GM19468 (cell line): ENCODE data around the gene SH2D3A.

ENCODE experiments used
- ATAC-seq: cut with Tn5 transposase; IDR thresholded peaks from one replicate; pipeline ENCODE4 v1.9.1; 2021; ENCODE audit warnings: mild to moderate bottlenecking, moderate library complexity, moderate number of reproducible peaks; ENCODE audit not compliant: unreplicated experiment; ENCODE audit errors: extremely low read depth

Gene SH2D3A

GRCh38 chr19:6724631-6725492 lies 42.4 kb downstream of the SH2D3A start:
- ATAC-seq, result no peak

- ATAC-seq, result no peak
These were observed 43.5 kb downstream of the SH2D3A start for GRCh38 chr19:6723738-6724137.

- no peak for ATAC-seq
These were observed 44.1 kb downstream of the SH2D3A start for GRCh38 chr19:6723108-6723618.

- ATAC-seq, result no peak
These were observed 45.5 kb downstream of the SH2D3A start for GRCh38 chr19:6721773-6722172.

- ATAC-seq, result no peak
These were observed 46.1 kb downstream of the SH2D3A start for GRCh38 chr19:6721138-6721474.

- no peak for ATAC-seq
These were observed 46.7 kb downstream of the SH2D3A start, which contains the start of gene C3 for GRCh38 chr19:6720369-6721137. TSS of gene C3 (minus strand) at chr19:6720650. CDS start at chr19:6720589, 61 bp downstream.

- no peak for ATAC-seq
These were observed 47.3 kb downstream of the SH2D3A start for GRCh38 chr19:6719992-6720368.

GRCh38 chr19:6719540-6719861 lies 47.7 kb downstream of the SH2D3A start:
- no peak for ATAC-seq

GRCh38 chr19:6718741-6719539 lies 48.3 kb downstream of the SH2D3A start:
- no peak for ATAC-seq

GRCh38 chr19:6718111-6718740 lies 49.0 kb downstream of the SH2D3A start:
- no peak for ATAC-seq

GRCh38 chr19:6717441-6717971 lies 49.7 kb downstream of the SH2D3A start:
- ATAC-seq, result no peak

- no peak for ATAC-seq
These were observed 50.2 kb downstream of the SH2D3A start for GRCh38 chr19:6717036-6717435.

- ATAC-seq, result no peak
These were observed 50.6 kb downstream of the SH2D3A start for GRCh38 chr19:6716610-6716970.

- ATAC-seq, result no peak
These were observed 52.3 kb downstream of the SH2D3A start for GRCh38 chr19:6714749-6715555.

GRCh38 chr19:6713773-6714692 lies 53.2 kb downstream of the SH2D3A start:
- no peak for ATAC-seq

- no peak for ATAC-seq
These were observed 54.3 kb downstream of the SH2D3A start for GRCh38 chr19:6712692-6713670.

- no peak for ATAC-seq
These were observed 55.0 kb downstream of the SH2D3A start for GRCh38 chr19:6712231-6712630.
